Measurements from ENCODE around the gene EVPL. TPM values are rescaled to one million over a fixed set of nuclear protein-coding genes. Genes with fewer than 3 reads are reported as not detected.
A peak's percentile ranks its signal among the peaks of the same experiment; 100 is the strongest.

The EVPL gene
- 46.8 TPM for total RNA-seq
- long read RNA-seq, full-length matches to known transcripts, result 17 of 94 reads
- long read RNA-seq, partial matches to known transcripts, result 27 of 94 reads
- long read RNA-seq, other reads (novel, unspliced or antisense), result 50 of 94 reads

DNA sequence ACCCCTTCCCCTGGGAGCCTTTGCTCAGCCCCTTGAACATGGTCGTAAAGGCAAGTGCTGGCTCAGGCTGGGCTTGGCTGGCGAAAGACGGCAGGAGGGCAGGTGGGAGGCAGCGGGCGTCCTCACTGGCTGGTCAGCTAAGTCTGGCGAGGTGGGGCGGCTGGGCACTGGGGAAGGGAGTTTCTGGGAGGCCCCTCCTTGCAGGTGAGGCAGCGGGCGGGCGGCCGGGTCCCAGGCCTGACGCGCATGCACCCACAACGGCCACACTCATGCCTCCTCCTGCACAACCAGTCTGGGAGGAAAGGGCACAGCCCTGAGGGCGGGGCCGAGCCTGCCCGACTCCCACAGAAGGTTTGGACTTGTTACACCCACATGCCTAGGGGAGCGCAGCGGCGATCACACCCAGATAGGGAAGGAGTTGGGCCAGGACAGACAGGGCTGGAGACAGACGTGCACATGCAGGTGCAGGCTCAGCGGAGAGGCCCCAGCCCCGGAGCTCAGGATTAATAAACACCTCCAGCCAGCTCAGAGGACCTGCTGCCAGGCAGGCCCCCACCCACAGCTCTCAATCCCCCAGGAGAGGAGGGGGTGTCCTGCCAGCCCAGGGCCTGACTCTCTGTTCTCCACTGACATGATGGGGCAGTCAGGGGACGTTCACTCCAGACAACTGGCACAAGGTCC is at the start of gene EVPL:
Gene EVPL, minus strand, starts transcription at position 148 of the 681 bp plus-strand sequence. Its CDS starts 108 bp downstream, at position 40.
- Histone ChIP-seq H3K27me3 (no peaks in the 10 kb centered on the region), H3K9me3 (no peaks in the 10 kb centered on the region), H3K4me3 (peak within 1 kb of the TSS; percentile 48), H3K4me1 (peaks cover 14% of the 10 kb centered on the region), H3K27ac (peak within 1 kb of the TSS; percentile 56), H3K36me3 (peaks cover 10% of the 10 kb centered on the region)
- ATAC-seq, result peak; percentile 92
- TF ChIP-seq, protein P1, sequence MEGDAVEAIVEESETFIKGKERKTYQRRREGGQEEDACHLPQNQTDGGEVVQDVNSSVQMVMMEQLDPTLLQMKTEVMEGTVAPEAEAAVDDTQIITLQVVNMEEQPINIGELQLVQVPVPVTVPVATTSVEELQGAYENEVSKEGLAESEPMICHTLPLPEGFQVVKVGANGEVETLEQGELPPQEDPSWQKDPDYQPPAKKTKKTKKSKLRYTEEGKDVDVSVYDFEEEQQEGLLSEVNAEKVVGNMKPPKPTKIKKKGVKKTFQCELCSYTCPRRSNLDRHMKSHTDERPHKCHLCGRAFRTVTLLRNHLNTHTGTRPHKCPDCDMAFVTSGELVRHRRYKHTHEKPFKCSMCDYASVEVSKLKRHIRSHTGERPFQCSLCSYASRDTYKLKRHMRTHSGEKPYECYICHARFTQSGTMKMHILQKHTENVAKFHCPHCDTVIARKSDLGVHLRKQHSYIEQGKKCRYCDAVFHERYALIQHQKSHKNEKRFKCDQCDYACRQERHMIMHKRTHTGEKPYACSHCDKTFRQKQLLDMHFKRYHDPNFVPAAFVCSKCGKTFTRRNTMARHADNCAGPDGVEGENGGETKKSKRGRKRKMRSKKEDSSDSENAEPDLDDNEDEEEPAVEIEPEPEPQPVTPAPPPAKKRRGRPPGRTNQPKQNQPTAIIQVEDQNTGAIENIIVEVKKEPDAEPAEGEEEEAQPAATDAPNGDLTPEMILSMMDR (IDR thresholded peaks at IDR 0.05), result no peak
- intact Hi-C loops (cut with DNase I), result no loop called here
- peak; percentile 95 for DNase-seq

DNA sequence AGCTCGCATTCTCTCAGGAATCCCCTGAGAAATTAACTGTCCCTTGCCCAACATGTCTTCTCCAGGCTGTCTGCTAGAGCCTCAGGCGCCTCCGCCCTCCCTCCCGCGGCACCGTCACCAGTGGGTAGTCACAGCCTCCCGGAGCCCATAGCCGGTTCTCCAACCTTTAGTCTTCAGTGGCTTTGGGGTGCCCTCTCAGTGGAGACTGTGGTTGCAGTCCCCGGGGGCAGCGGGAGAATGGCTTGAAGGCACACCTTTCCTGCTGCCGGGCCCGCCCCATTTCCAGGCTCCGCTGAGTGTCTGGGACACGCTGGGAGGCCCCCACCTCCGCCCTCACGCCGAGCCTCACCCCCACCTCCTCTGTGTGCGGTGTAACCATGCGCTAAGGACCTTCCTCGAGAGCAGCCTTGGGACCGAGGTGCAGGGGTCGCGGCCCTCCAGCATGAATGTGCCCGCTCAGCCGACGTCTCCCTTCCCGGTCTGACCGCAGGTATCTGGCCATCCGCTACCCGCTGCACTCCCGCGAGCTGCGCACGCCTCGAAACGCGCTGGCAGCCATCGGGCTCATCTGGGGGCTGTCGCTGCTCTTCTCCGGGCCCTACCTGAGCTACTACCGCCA is 49.1 kb upstream of the EVPL start:
- Histone ChIP-seq H3K9me3 (no peaks in the 10 kb centered on the region), H3K27ac (no peak overlapping the region), H3K27me3 (peaks cover 58% of the 10 kb centered on the region), H3K4me1 (peaks cover 35% of the 10 kb centered on the region), H3K4me3 (no peak overlapping the region), H3K36me3 (no peaks in the 10 kb centered on the region)
- DNase-seq (peak; percentile 60), ATAC-seq (no peak)
- intact Hi-C loops (cut with DNase I), result no loop called here
- TF ChIP-seq, protein P1 (IDR thresholded peaks at IDR 0.05), result no peak

DNA sequence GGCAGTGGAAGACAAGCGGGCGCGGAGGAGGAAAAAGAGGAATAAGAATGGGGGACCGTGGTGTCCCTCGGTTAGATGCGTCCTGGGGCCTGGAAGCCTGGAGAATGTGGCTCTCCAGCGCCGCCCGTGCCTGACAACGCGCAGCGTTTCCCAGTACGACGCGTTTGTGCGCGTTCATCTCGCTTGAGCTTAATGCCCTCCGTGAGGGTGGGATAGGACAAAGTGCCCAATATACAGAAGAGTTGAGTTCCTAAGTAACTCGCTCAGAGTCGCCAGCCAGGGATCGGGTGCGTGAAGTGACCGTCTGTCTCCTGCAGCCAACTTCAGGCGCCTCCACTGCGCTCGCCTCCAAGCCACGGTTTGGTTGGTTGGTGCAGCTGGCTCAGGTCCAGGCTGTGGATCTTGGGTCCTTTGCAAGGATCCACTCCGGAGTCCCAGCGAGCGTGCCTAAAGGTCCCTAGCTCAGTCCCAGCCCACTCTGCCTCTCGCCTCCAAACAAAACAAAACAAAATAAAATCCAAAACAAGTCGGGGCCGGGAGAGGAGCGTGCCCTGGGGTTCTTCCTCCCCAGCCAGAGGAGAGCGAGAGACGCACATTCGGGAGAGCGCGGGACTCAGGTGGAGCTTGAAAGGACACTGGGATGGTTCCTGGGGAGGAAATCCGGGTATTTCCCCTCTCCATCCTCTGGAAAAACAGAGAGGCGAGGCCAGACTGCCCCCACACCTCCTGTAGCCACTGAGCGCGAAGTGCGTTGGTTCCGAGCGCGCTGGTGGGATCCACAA is 48.4 kb upstream of the EVPL start:
- intact Hi-C loops (cut with DNase I), result no loop called here
- TF ChIP-seq, protein P1 (IDR thresholded peaks at IDR 0.05), result no peak
- Histone ChIP-seq H3K36me3 (no peaks in the 10 kb centered on the region), H3K4me3 (no peak overlapping the region), H3K4me1 (peaks cover 42% of the 10 kb centered on the region), H3K27ac (no peak overlapping the region), H3K27me3 (peaks cover 58% of the 10 kb centered on the region), H3K9me3 (no peaks in the 10 kb centered on the region)
- ATAC-seq (no peak), DNase-seq (peak; percentile 61)

DNA sequence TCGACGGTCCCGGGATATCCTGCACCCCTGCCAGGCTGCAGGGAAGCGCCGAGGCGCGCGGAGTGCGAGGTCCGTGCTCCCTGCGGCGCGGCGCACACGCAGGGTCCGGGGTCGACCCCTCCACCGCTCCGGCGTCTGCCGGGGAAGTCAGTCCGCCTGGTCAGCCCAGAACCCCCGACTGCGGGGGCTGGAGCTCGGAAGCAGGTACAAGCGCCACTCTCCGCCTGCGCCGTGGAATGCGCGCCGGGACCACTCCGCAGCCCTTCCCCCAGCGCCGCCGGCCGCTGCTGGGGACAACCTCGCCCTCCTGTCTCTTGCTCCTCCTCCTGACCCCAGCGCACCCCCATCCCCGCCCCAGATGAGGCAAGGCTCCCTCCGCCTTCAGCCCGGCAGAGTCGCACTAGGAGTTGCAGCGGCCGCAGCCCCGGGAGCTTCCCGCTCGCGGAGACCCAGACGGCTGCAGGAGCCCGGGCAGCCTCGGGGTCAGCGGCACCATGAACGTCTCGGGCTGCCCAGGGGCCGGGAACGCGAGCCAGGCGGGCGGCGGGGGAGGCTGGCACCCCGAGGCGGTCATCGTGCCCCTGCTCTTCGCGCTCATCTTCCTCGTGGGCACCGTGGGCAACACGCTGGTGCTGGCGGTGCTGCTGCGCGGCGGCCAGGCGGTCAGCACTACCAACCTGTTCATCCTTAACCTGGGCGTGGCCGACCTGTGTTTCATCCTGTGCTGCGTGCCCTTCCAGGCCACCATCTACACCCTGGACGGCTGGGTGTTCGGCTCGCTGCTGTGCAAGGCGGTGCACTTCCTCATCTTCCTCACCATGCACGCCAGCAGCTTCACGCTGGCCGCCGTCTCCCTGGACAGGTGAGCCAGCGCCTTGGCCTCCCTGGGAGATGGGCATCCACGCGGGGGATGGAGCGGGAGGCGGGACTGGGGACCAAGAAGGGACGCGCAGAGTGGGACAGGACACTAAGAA is 47.6 kb upstream of the EVPL start, which contains the start of gene GALR2:
Gene GALR2, plus strand, starts transcription at position 392 of the 974 bp plus-strand sequence. Its CDS starts 103 bp downstream, at position 495.
- TF ChIP-seq, protein P1 (IDR thresholded peaks at IDR 0.05), result no peak
- no peak within 1 kb of the TSS for H3K4me3 ChIP-seq
- H3K27ac ChIP-seq, result no peak within 1 kb of the TSS
- no peaks in the 10 kb centered on the region for H3K9me3 ChIP-seq
- intact Hi-C loops (cut with DNase I), result no loop called here
- peaks cover 56% of the 10 kb centered on the region for H3K27me3 ChIP-seq
- H3K36me3 ChIP-seq, result peaks cover 8% of the 10 kb centered on the region
- H3K4me1 ChIP-seq, result peaks cover 47% of the 10 kb centered on the region
- DNase-seq (peak; percentile 61), ATAC-seq (no peak)
